K562 (cell line): ENCODE data around the gene TEDC1. TPM values are rescaled to one million over a fixed set of nuclear protein-coding genes. Genes with fewer than 3 reads are reported as not detected.

Experiments used
- ATAC-seq: fragments of 200-7000 bp; cut with Tn5 transposase; 3 replicates; pipeline ENCODE4 v1.9.1; 2020; ENCODE audit warnings: moderate library complexity
- BruUV-seq: library from RNA; stranded (reverse); fragments of 400-500 nt; replicated peaks from 2 replicates; lab custom pipeline; 2021; lab: Mats Ljungman, UMichigan
- CTCF ChIA-PET: fragments of 300-600 bp; formaldehyde crosslinking; extraction: SDS; loops from one replicate; lab custom pipeline; 2021; ENCODE audit warnings: low intra/inter-chr PET ratio; lab: Yijun Ruan, JAX
- POLR2A ChIA-PET: fragments of 300-600, 350-650 bp; sonication (Branson Sonifier 250); formaldehyde crosslinking; extraction: SDS; loops from one replicate; lab custom pipeline; 2021; ENCODE audit warnings: antibody characterized with exemption, inconsistent platforms; lab: Yijun Ruan, JAX
- DNase-seq, 4 experiments: peaks; one replicate each; pipeline versions ENCODE4 v3.0.0 to v3.0.0-alpha.2; 2011 to 2018; ENCODE audit warnings: low spot score in 3 of 4, mixed read lengths in 3 of 4; ENCODE audit errors: extremely low read depth in 1 of 4
- FAIRE-seq: peaks from 2 replicates; lab custom pipeline; 2011; peaks lifted over from hg19 to GRCh38; lab: Jason Lieb, UNC
- H2AFZ ChIP-seq: 2 replicates; pipeline ENCODE4 v1.6.0; 2011; ENCODE audit warnings: low read depth, low read length, control low read depth, inconsistent platforms
- H3K27ac ChIP-seq: fragments of 200-600 bp; 3 replicates; pipeline ENCODE4 v1.8.0; 2011; ENCODE audit warnings: low read depth, mild to moderate bottlenecking, control low read depth, inconsistent platforms, low read length, moderate library complexity, mixed read lengths; ENCODE audit errors: extremely low read depth
- H3K27me3 ChIP-seq, 2 experiments: fragments of 300-600 bp in 1 of 2; 2 replicates in 1 of 2; 3 replicates in 1 of 2; pipeline versions ENCODE4 v1.6.0 to v1.8.0; 2011; ENCODE audit warnings: inconsistent platforms in 2 of 2, low read length in 2 of 2, mild to moderate bottlenecking in 1 of 2, mixed read lengths in 1 of 2, moderate library complexity in 1 of 2; ENCODE audit not compliant: control insufficient read depth in 2 of 2, insufficient read depth in 2 of 2
- H3K36me3 ChIP-seq: fragments of 300-600 bp; 3 replicates; pipeline ENCODE4 v1.8.0; 2011; ENCODE audit warnings: mild to moderate bottlenecking, low read length, inconsistent platforms; ENCODE audit not compliant: control insufficient read depth, insufficient read depth
- H3K4me1 ChIP-seq, 2 experiments: fragments of 200-600 bp in 1 of 2; replicated peaks in 1 of 2; 2 replicates in 1 of 2; 3 replicates in 1 of 2; pipeline versions ENCODE4 v1.5.1 to v1.8.0; 2011; ENCODE audit warnings: inconsistent platforms in 2 of 2, low read length in 2 of 2, mild to moderate bottlenecking in 1 of 2, mixed read lengths in 1 of 2, moderate library complexity in 1 of 2; ENCODE audit not compliant: control insufficient read depth in 2 of 2, insufficient read depth in 2 of 2
- H3K4me2 ChIP-seq: 2 replicates; pipeline ENCODE4 v1.6.1; 2011; ENCODE audit warnings: low read length, control low read depth, inconsistent platforms, mixed read lengths; ENCODE audit not compliant: insufficient read depth
- H3K4me3 ChIP-seq: fragments of 200-600 bp; sonication (generic), shearing (Covaris generic); 2 replicates; pipeline ENCODE4 v1.5.1; 2016; ENCODE audit warnings: control low read depth, inconsistent platforms
- H3K79me2 ChIP-seq: fragments of 200-600 bp; 3 replicates; pipeline ENCODE4 v1.8.0; 2011; ENCODE audit warnings: low read length, inconsistent platforms; ENCODE audit not compliant: control insufficient read depth, insufficient read depth
- H3K9ac ChIP-seq, 2 experiments: 2 replicates each; pipeline versions ENCODE4 v1.6.0 to v1.6.1; 2011; ENCODE audit warnings: low read depth in 2 of 2, low read length in 2 of 2, control low read depth in 1 of 2, inconsistent platforms in 1 of 2, mild to moderate bottlenecking in 1 of 2, mixed read lengths in 1 of 2; ENCODE audit not compliant: insufficient read depth in 1 of 2
- H3K9me1 ChIP-seq: one replicate; pipeline ENCODE4 v1.6.0; 2011; ENCODE audit warnings: inconsistent platforms, mild to moderate bottlenecking, low read length, moderate library complexity; ENCODE audit not compliant: control insufficient read depth, insufficient read depth
- H3K9me3 ChIP-seq: replicated peaks from 2 replicates; pipeline ENCODE4 v1.5.1; 2011; ENCODE audit warnings: low read depth, low read length, inconsistent platforms; ENCODE audit not compliant: control insufficient read depth, insufficient read depth
- H4K20me1 ChIP-seq: replicated peaks from 2 replicates; pipeline ENCODE4 v1.6.1; 2011; ENCODE audit warnings: low read length, inconsistent platforms, mixed read lengths; ENCODE audit not compliant: control insufficient read depth, insufficient read depth
- BCOR ChIP-seq: fragments of 450-650 bp; IDR thresholded peaks from 2 replicates; pipeline ENCODE4 v1.6.1; 2016
- KLF1 ChIP-seq: fragments of 450-650 bp; IDR thresholded peaks from 2 replicates; pipeline ENCODE4 v1.6.1; 2016; ENCODE audit warnings: missing genetic modification characterization, missing compliant biosample characterization
- MCM7 ChIP-seq, 2 experiments: fragments of 450-650 bp; IDR thresholded peaks; 2 replicates each; pipeline ENCODE4 v1.6.1; 2016 to 2018
- NCOA4 ChIP-seq: fragments of 450-650 bp; IDR thresholded peaks from 2 replicates; pipeline ENCODE4 v1.6.1; 2018; ENCODE audit warnings: mild to moderate bottlenecking; ENCODE audit not compliant: partially characterized antibody
- NEUROD1 ChIP-seq: fragments of 150-350 bp; IDR thresholded peaks from 2 replicates; pipeline ENCODE4 v1.6.1; 2014; ENCODE audit warnings: borderline replicate concordance, low read length, low read depth; ENCODE audit not compliant: partially characterized antibody
- RNF219 ChIP-seq: fragments of 250-450 bp; sonication (Bioruptor Pico); IDR thresholded peaks from 2 replicates; pipeline ENCODE4 v1.5.0; 2022; ENCODE audit warnings: mild to moderate bottlenecking
- ZBTB12 ChIP-seq: fragments of 250-450 bp; sonication (Bioruptor Pico); IDR thresholded peaks from 2 replicates; pipeline ENCODE4 v1.4.0; 2020
- ZBTB7A ChIP-seq: IDR thresholded peaks from 2 replicates; pipeline ENCODE4 v1.6.1; 2011; ENCODE audit warnings: low read depth, mild to moderate bottlenecking, low read length, moderate library complexity, borderline replicate concordance; ENCODE audit not compliant: control insufficient read depth
- ZFX ChIP-seq: sonication (generic); formaldehyde crosslinking; IDR thresholded peaks from 2 replicates; pipeline ENCODE4 v1.8.0; 2022; ENCODE audit warnings: mild to moderate bottlenecking, missing genetic modification reagents, moderate library complexity
- ZNF407 ChIP-seq: fragments of 450-650 bp; IDR thresholded peaks from 2 replicates; pipeline ENCODE4 v1.6.1; 2016; ENCODE audit warnings: low read depth
- WGBS: fragments of 100-300 bp; shearing (Covaris generic); methylation state at CpG from one replicate; pipeline ENCODE4 v1.1.6; 2016; ENCODE audit warnings: low coverage, mixed read lengths; ENCODE audit not compliant: insufficient coverage; ENCODE audit errors: missing lambda C conversion rate; 5-methylcytosine and 5-hydroxymethylcytosine counted together
- in situ Hi-C: fragments of 300-500 bp; cut with MboI; formaldehyde crosslinking; loops from 4 replicates; pipeline ENCODE4 v1.15.0; 2018; ENCODE audit warnings: inconsistent platforms, mixed read lengths
- intact Hi-C: fragments of 100-400 bp; cut with micrococcal nuclease; formaldehyde crosslinking; loops from 2 replicates; pipeline ENCODE4 v1.14.2; 2022
- polyA plus RNA-seq, 8 experiments: library from polyadenylated mRNA; depleted of rRNA in 4 of 8; stranded (reverse) in 5 of 8; unstranded in 3 of 8; fragments of >200 nt; fragmentation: Nextera tagmentation in 2 of 8; fragmentation: Illumina TruSeq in 1 of 8; extraction: Ambion mirVana in 2 of 8; extraction: Trizol in 1 of 8; gene quantifications; 2 replicates each; pipeline versions ENCODE4 v1.2.1 to v1.2.3, GENCODE V29; 2011 to 2014; ENCODE audit warnings: inconsistent platforms in 1 of 8, missing spikeins in 1 of 8
- total RNA-seq, 7 experiments: library from RNA; depleted of rRNA in 6 of 7; stranded (reverse); fragments of >200 nt in 6 of 7; fragmentation: Illumina TruSeq in 2 of 7; extraction: Trizol in 2 of 7; gene quantifications; 2 replicates each; pipeline versions ENCODE4 v1.2.1 to v1.2.3, GENCODE V29; 2011 to 2021; ENCODE audit warnings: low replicate concordance in 1 of 7

TEDC1 gene
- total and polyA plus RNA-seq, 9 of the 15 experiments (the other 6 are each of a cell fraction or from before 2014, with no cell fraction given) = 0.21 to 28.3 (median 5.9) TPM

- FAIRE-seq (no peak), DNase-seq (peak in 1 of 4 experiments; percentile 31), ATAC-seq (no peak)
- Histone ChIP-seq H3K9me3 (no peaks in the 10 kb centered on the region), H3K4me2 (no peak overlapping the region), H3K36me3 (peaks cover under 1% of the 10 kb centered on the region; the same call in 1 of the 3 replicates), H3K4me1 (peaks cover 6 to 89% of the 10 kb centered on the region in 2 experiments), H2AFZ (no peak overlapping the region), H3K79me2 (peaks cover 5% of the 10 kb centered on the region; the same call in 2 of the 3 replicates), H3K27me3 (no peaks in the 10 kb centered on the region), H3K9ac (peak overlapping the region in 1 of 2 experiments; percentile 26; a peak in 1 of 4 replicates), H3K9me1 (no peaks in the 10 kb centered on the region), H3K4me3 (no peak overlapping the region), H3K27ac (no peak overlapping the region), H4K20me1 (peaks cover 6% of the 10 kb centered on the region)
- POLR2A ChIA-PET = no interaction called here
- CTCF ChIA-PET = no interaction called here
- no TSS peak for BruUV-seq
- in situ Hi-C loops (loop anchor here (5.0 kb wide), 1 partner anchor 115 kb away; no protein-coding TSS in a partner anchor), intact Hi-C loops (loop anchor here (5.0 kb wide), 1 partner anchor 40 kb away; no protein-coding TSS in a partner anchor)
- 35% methylated on average over 7 of the region's 48 CpGs for WGBS
- TF ChIP-seq ZBTB12 (CRISPR knock-in tag) (no peak), NCOA4 (no peak), NEUROD1 (no peak), ZBTB7A (0 out of 2 replicates have a peak, but pooled peaks have one; percentile 17), KLF1 (tag) (no peak), ZNF407 (no peak), MCM7 (IDR thresholded peaks at IDR 0.05) (no peak), RNF219 (no peak), ZFX (CRISPR knock-in tag) (0 out of 2 replicates have a peak, but pooled peaks have one; percentile 26), BCOR (no peak)
These were observed 3.5 kb upstream of the TEDC1 start for GRCh38 chr14:105487449-105487985.
